ENCODE results near the gene MT1HL1.

Gene MT1HL1

GRCh38 chr1:237043846-237044636 lies 39.8 kb upstream of the MT1HL1 start:
- no peak overlapping the region for H4K8ac ChIP-seq (ENCODE audit: low read depth, low read length)
- no peak overlapping the region for H3K18ac ChIP-seq (ENCODE audit: low read length)
- H3K4ac ChIP-seq (ENCODE audit: low read depth, low read length), result no peak overlapping the region
- no peak overlapping the region for H3K27ac ChIP-seq (ENCODE audit: low read depth, low read length)
- peak; percentile 74 for DNase-seq
- H3K4me3 ChIP-seq (ENCODE audit: low read length), result no peak overlapping the region
- H2BK120ac ChIP-seq (ENCODE audit: low read depth, low read length), result no peak overlapping the region
- no peaks in the 10 kb centered on the region for H3K27me3 ChIP-seq (ENCODE audit: insufficient read depth, low read length, poor library complexity)
- no peaks in the 10 kb centered on the region for H3K36me3 ChIP-seq (ENCODE audit: control insufficient read depth, insufficient read depth, low read length)
- H2AK5ac ChIP-seq (ENCODE audit: low read length), result no peak overlapping the region
- H3K79me2 ChIP-seq (ENCODE audit: control insufficient read depth, insufficient read depth, low read length), result peaks cover 43% of the 10 kb centered on the region
- H3K4me2 ChIP-seq (ENCODE audit: low read length), result peak overlapping the region; percentile 96
- no peak overlapping the region for H3K23ac ChIP-seq (ENCODE audit: low read length)
- no peak overlapping the region for H2BK15ac ChIP-seq (replicated peaks; ENCODE audit: low read depth)
- no peak overlapping the region for H2BK5ac ChIP-seq (ENCODE audit: low read length)
- H3K79me1 ChIP-seq (ENCODE audit: low read length), result peaks cover 6% of the 10 kb centered on the region
- peaks cover 18% of the 10 kb centered on the region for H3K4me1 ChIP-seq (ENCODE audit: control insufficient read depth, low read depth, low read length)
- no peak overlapping the region for H4K5ac ChIP-seq (ENCODE audit: low read length)
- H3K9ac ChIP-seq (ENCODE audit: low read length), result peak overlapping the region; percentile 75
- H3K56ac ChIP-seq (ENCODE audit: low read length), result no peak overlapping the region
- WGBS (ENCODE audit: extremely low coverage, insufficient coverage, low lambda C conversion rate), result no CpG with 5 or more reads among the region's 14 CpGs

GRCh38 chr1:237042892-237043576 lies 38.8 kb upstream of the MT1HL1 start:
- peaks cover 33% of the 10 kb centered on the region for H3K79me2 ChIP-seq (ENCODE audit: control insufficient read depth, insufficient read depth, low read length)
- H3K27ac ChIP-seq (ENCODE audit: low read depth, low read length), result no peak overlapping the region
- H4K8ac ChIP-seq (ENCODE audit: low read depth, low read length), result no peak overlapping the region
- peaks cover 18% of the 10 kb centered on the region for H3K4me1 ChIP-seq (ENCODE audit: control insufficient read depth, low read depth, low read length)
- no peak for DNase-seq
- H3K79me1 ChIP-seq (ENCODE audit: low read length), result peaks cover 3% of the 10 kb centered on the region
- H2AK5ac ChIP-seq (ENCODE audit: low read length), result no peak overlapping the region
- peak overlapping the region; percentile 96 for H3K4me2 ChIP-seq (ENCODE audit: low read length)
- H3K4ac ChIP-seq (ENCODE audit: low read depth, low read length), result peak overlapping the region; percentile 17
- H3K9ac ChIP-seq (ENCODE audit: low read length), result peak overlapping the region; percentile 75
- H4K5ac ChIP-seq (ENCODE audit: low read length), result no peak overlapping the region
- peak overlapping the region; percentile 89 for H3K23ac ChIP-seq (ENCODE audit: low read length)
- H2BK120ac ChIP-seq (ENCODE audit: low read depth, low read length), result no peak overlapping the region
- H3K36me3 ChIP-seq (ENCODE audit: control insufficient read depth, insufficient read depth, low read length), result no peaks in the 10 kb centered on the region
- no CpG with 5 or more reads among the region's 55 CpGs for WGBS (ENCODE audit: extremely low coverage, insufficient coverage, low lambda C conversion rate)
- no peak overlapping the region for H2BK5ac ChIP-seq (ENCODE audit: low read length)
- peak overlapping the region; percentile 85 for H3K56ac ChIP-seq (ENCODE audit: low read length)
- H2BK15ac ChIP-seq (replicated peaks; ENCODE audit: low read depth), result no peak overlapping the region
- no peak overlapping the region for H3K18ac ChIP-seq (ENCODE audit: low read length)
- H3K27me3 ChIP-seq (ENCODE audit: insufficient read depth, low read length, poor library complexity), result no peaks in the 10 kb centered on the region
- H3K4me3 ChIP-seq (ENCODE audit: low read length), result peak overlapping the region; percentile 47

GRCh38 chr1:237042526-237042891 lies 38.3 kb upstream of the MT1HL1 start:
- Histone ChIP-seq H3K4me1 (ENCODE audit: control insufficient read depth, low read depth, low read length) (peaks cover 13% of the 10 kb centered on the region), H3K79me1 (ENCODE audit: low read length) (peaks cover 3% of the 10 kb centered on the region), H3K56ac (ENCODE audit: low read length) (peak overlapping the region; percentile 85), H3K27ac (ENCODE audit: low read depth, low read length) (no peak overlapping the region), H3K18ac (ENCODE audit: low read length) (peak overlapping the region; percentile 86), H2BK5ac (ENCODE audit: low read length) (no peak overlapping the region), H3K79me2 (ENCODE audit: control insufficient read depth, insufficient read depth, low read length) (peaks cover 32% of the 10 kb centered on the region), H2BK120ac (ENCODE audit: low read depth, low read length) (no peak overlapping the region), H3K4me2 (ENCODE audit: low read length) (peak overlapping the region; percentile 96), H3K23ac (ENCODE audit: low read length) (no peak overlapping the region), H2AK5ac (ENCODE audit: low read length) (no peak overlapping the region), H2BK15ac (replicated peaks; ENCODE audit: low read depth) (no peak overlapping the region), H3K4ac (ENCODE audit: low read depth, low read length) (peak overlapping the region; percentile 49), H3K4me3 (ENCODE audit: low read length) (peak overlapping the region; percentile 47), H4K5ac (ENCODE audit: low read length) (no peak overlapping the region), H3K9ac (ENCODE audit: low read length) (peak overlapping the region; percentile 75), H4K8ac (ENCODE audit: low read depth, low read length) (no peak overlapping the region), H3K36me3 (ENCODE audit: control insufficient read depth, insufficient read depth, low read length) (no peaks in the 10 kb centered on the region), H3K27me3 (ENCODE audit: insufficient read depth, low read length, poor library complexity) (no peaks in the 10 kb centered on the region)
- no peak for DNase-seq
- WGBS (ENCODE audit: extremely low coverage, insufficient coverage, low lambda C conversion rate), result no CpG with 5 or more reads among the region's 41 CpGs

GRCh38 chr1:237041795-237042525 lies 37.7 kb upstream of the MT1HL1 start, which contains the start of gene RYR2:
Gene RYR2 (plus strand): TSS chr1:237042184. CDS start chr1:237042522, 338 bp downstream.
- peak within 1 kb of the TSS; percentile 49 for H3K4ac ChIP-seq (ENCODE audit: low read depth, low read length)
- H3K4me2 ChIP-seq (ENCODE audit: low read length), result peak within 1 kb of the TSS; percentile 96
- no peaks in the 10 kb centered on the region for H3K27me3 ChIP-seq (ENCODE audit: insufficient read depth, low read length, poor library complexity)
- DNase-seq, result peak; percentile 87
- WGBS (ENCODE audit: extremely low coverage, insufficient coverage, low lambda C conversion rate), result no CpG with 5 or more reads among the region's 87 CpGs
- H2AK5ac ChIP-seq (ENCODE audit: low read length), result no peak within 1 kb of the TSS
- H3K79me2 ChIP-seq (ENCODE audit: control insufficient read depth, insufficient read depth, low read length), result peaks cover 30% of the 10 kb centered on the region
- no peak within 1 kb of the TSS for H3K27ac ChIP-seq (ENCODE audit: low read depth, low read length)
- peak within 1 kb of the TSS; percentile 86 for H3K18ac ChIP-seq (ENCODE audit: low read length)
- H2BK15ac ChIP-seq (replicated peaks; ENCODE audit: low read depth), result no peak within 1 kb of the TSS
- H3K36me3 ChIP-seq (ENCODE audit: control insufficient read depth, insufficient read depth, low read length), result no peaks in the 10 kb centered on the region
- peak within 1 kb of the TSS; percentile 85 for H3K56ac ChIP-seq (ENCODE audit: low read length)
- H3K4me3 ChIP-seq (ENCODE audit: low read length), result peak within 1 kb of the TSS; percentile 47
- H3K23ac ChIP-seq (ENCODE audit: low read length), result peak within 1 kb of the TSS; percentile 89
- H4K5ac ChIP-seq (ENCODE audit: low read length), result no peak within 1 kb of the TSS
- H4K8ac ChIP-seq (ENCODE audit: low read depth, low read length), result no peak within 1 kb of the TSS
- no peak within 1 kb of the TSS for H2BK5ac ChIP-seq (ENCODE audit: low read length)
- peak within 1 kb of the TSS; percentile 75 for H3K9ac ChIP-seq (ENCODE audit: low read length)
- H3K79me1 ChIP-seq (ENCODE audit: low read length), result peaks cover 3% of the 10 kb centered on the region
- no peak within 1 kb of the TSS for H2BK120ac ChIP-seq (ENCODE audit: low read depth, low read length)
- H3K4me1 ChIP-seq (ENCODE audit: control insufficient read depth, low read depth, low read length), result peaks cover 9% of the 10 kb centered on the region

GRCh38 chr1:237041461-237041794 lies 37.2 kb upstream of the MT1HL1 start:
- no peak overlapping the region for H2BK120ac ChIP-seq (ENCODE audit: low read depth, low read length)
- no peaks in the 10 kb centered on the region for H3K36me3 ChIP-seq (ENCODE audit: control insufficient read depth, insufficient read depth, low read length)
- no peak overlapping the region for H4K5ac ChIP-seq (ENCODE audit: low read length)
- H3K18ac ChIP-seq (ENCODE audit: low read length), result no peak overlapping the region
- peak overlapping the region; percentile 69 for H3K56ac ChIP-seq (ENCODE audit: low read length)
- no peak overlapping the region for H3K27ac ChIP-seq (ENCODE audit: low read depth, low read length)
- H2AK5ac ChIP-seq (ENCODE audit: low read length), result no peak overlapping the region
- H3K79me1 ChIP-seq (ENCODE audit: low read length), result peaks cover 3% of the 10 kb centered on the region
- H3K79me2 ChIP-seq (ENCODE audit: control insufficient read depth, insufficient read depth, low read length), result peaks cover 26% of the 10 kb centered on the region
- no peak for DNase-seq
- no peak overlapping the region for H2BK5ac ChIP-seq (ENCODE audit: low read length)
- H3K4me1 ChIP-seq (ENCODE audit: control insufficient read depth, low read depth, low read length), result peaks cover 5% of the 10 kb centered on the region
- H3K27me3 ChIP-seq (ENCODE audit: insufficient read depth, low read length, poor library complexity), result no peaks in the 10 kb centered on the region
- H2BK15ac ChIP-seq (replicated peaks; ENCODE audit: low read depth), result no peak overlapping the region
- H4K8ac ChIP-seq (ENCODE audit: low read depth, low read length), result no peak overlapping the region
- no peak overlapping the region for H3K4me3 ChIP-seq (ENCODE audit: low read length)
- H3K23ac ChIP-seq (ENCODE audit: low read length), result no peak overlapping the region
- H3K4ac ChIP-seq (ENCODE audit: low read depth, low read length), result no peak overlapping the region
- no CpG with 5 or more reads among the region's 7 CpGs for WGBS (ENCODE audit: extremely low coverage, insufficient coverage, low lambda C conversion rate)
- H3K9ac ChIP-seq (ENCODE audit: low read length), result no peak overlapping the region
- no peak overlapping the region for H3K4me2 ChIP-seq (ENCODE audit: low read length)
